HG03139 (cell line): ENCODE results near the gene SYTL5.

ENCODE experiments used
- ATAC-seq: cut with Tn5 transposase; IDR thresholded peaks from one replicate; pipeline ENCODE4 v1.9.1; 2021; ENCODE audit not compliant: unreplicated experiment

SYTL5 gene

GRCh38 chrX:38018766-38019425 lies 12.5 kb downstream of the SYTL5 start:
- ATAC-seq = no peak

GRCh38 chrX:38028300-38028699 lies 21.9 kb downstream of the SYTL5 start:
- ATAC-seq = no peak

- ATAC-seq = no peak
Measured at GRCh38 chrX:38036466-38036865, 30.1 kb downstream of the SYTL5 start.

- no peak for ATAC-seq
Measured at GRCh38 chrX:38038501-38038900, 32.1 kb downstream of the SYTL5 start.

- no peak for ATAC-seq
Measured at GRCh38 chrX:38041237-38041636, 34.9 kb downstream of the SYTL5 start.

- ATAC-seq = no peak
Measured at GRCh38 chrX:38044701-38045100, 38.3 kb downstream of the SYTL5 start.

- no peak for ATAC-seq
Measured at GRCh38 chrX:38045538-38046096, 39.3 kb downstream of the SYTL5 start.

- no peak for ATAC-seq
Measured at GRCh38 chrX:38048886-38049285, 42.5 kb downstream of the SYTL5 start.

- no peak for ATAC-seq
Measured at GRCh38 chrX:38050806-38051205, 44.5 kb downstream of the SYTL5 start.

- no peak for ATAC-seq
Measured at GRCh38 chrX:38052096-38052495, 45.7 kb downstream of the SYTL5 start.

- ATAC-seq = no peak
Measured at GRCh38 chrX:38055170-38055847, 49.0 kb downstream of the SYTL5 start.

- no peak for ATAC-seq
Measured at GRCh38 chrX:38060331-38060878, 54.1 kb downstream of the SYTL5 start.

- no peak for ATAC-seq
Measured at GRCh38 chrX:38061335-38061734, 55.0 kb downstream of the SYTL5 start.

GRCh38 chrX:38066934-38067333 lies 60.6 kb downstream of the SYTL5 start:
- ATAC-seq = no peak

- ATAC-seq = no peak
Measured at GRCh38 chrX:38069273-38069672, 62.9 kb downstream of the SYTL5 start.

GRCh38 chrX:38069991-38070390 lies 63.6 kb downstream of the SYTL5 start:
- no peak for ATAC-seq

GRCh38 chrX:38079463-38079862 lies 73.1 kb downstream of the SYTL5 start:
- no peak for ATAC-seq

GRCh38 chrX:38080808-38081207 lies 74.5 kb downstream of the SYTL5 start:
- ATAC-seq = no peak

- no peak for ATAC-seq
Measured at GRCh38 chrX:38081909-38082308, 75.6 kb downstream of the SYTL5 start.

GRCh38 chrX:38082309-38082708 lies 76.0 kb downstream of the SYTL5 start:
- no peak for ATAC-seq

GRCh38 chrX:38085813-38086212 lies 79.5 kb downstream of the SYTL5 start:
- no peak for ATAC-seq
